SU-DHL-6 (cell line): ENCODE measurements around the gene TBC1D4.
"Not testable (repeated sequence)": the region's sequence is repeated elsewhere in the genome, so short reads cannot be mapped to it uniquely, and the experiment has no call there.

ENCODE experiments used
- H2AFZ ChIP-seq: fragments of 200-600 bp; sonication (generic); 2 replicates; pipeline ENCODE4 v1.6.1; 2014; ENCODE audit warnings: low read depth, mild to moderate bottlenecking, moderate library complexity, mixed read lengths, antibody characterized with exemption, low read length; ENCODE audit not compliant: severe bottlenecking
- H3F3A ChIP-seq: fragments of 200-600 bp; shearing (Covaris generic); 2 replicates; pipeline ENCODE4 v1.6.0; 2016; ENCODE audit warnings: antibody characterized with exemption, mild to moderate bottlenecking; ENCODE audit not compliant: insufficient read depth
- H3K27ac ChIP-seq: fragments of 200-600 bp; sonication (generic); 2 replicates; pipeline ENCODE4 v1.5.1; 2016; ENCODE audit warnings: low read depth, mild to moderate bottlenecking, low read length, moderate library complexity, mixed read lengths
- H3K27me3 ChIP-seq: fragments of 200-600 bp; sonication (generic), shearing (Covaris generic); 2 replicates; pipeline ENCODE4 v1.6.0; 2014; ENCODE audit warnings: mild to moderate bottlenecking, low read length
- H3K36me3 ChIP-seq: fragments of 200-600 bp; sonication (generic); 2 replicates; pipeline ENCODE4 v1.6.1; 2014; ENCODE audit warnings: mild to moderate bottlenecking, low read length, mixed read lengths
- H3K4me2 ChIP-seq: fragments of 300-600, 200-600 bp; shearing (Covaris generic), sonication (generic); 2 replicates; pipeline ENCODE4 v1.6.0; 2014; ENCODE audit warnings: low read length, low read depth, mild to moderate bottlenecking; ENCODE audit not compliant: poor library complexity, severe bottlenecking
- H3K4me3 ChIP-seq: fragments of 200-600 bp; sonication (generic); 2 replicates; pipeline ENCODE4 v1.5.1; 2014; ENCODE audit warnings: antibody characterized with exemption, low read length, mild to moderate bottlenecking, mixed read lengths; ENCODE audit not compliant: insufficient read depth, poor library complexity, severe bottlenecking
- H3K79me2 ChIP-seq: fragments of 200-600 bp; sonication (generic); 2 replicates; pipeline ENCODE4 v1.6.1; 2014; ENCODE audit warnings: mild to moderate bottlenecking, low read length, moderate library complexity; ENCODE audit not compliant: insufficient read depth
- H3K9ac ChIP-seq: fragments of 200-600 bp; sonication (generic); 2 replicates; pipeline ENCODE4 v1.7.0; 2014; ENCODE audit warnings: mild to moderate bottlenecking, low read length
- H3K9me2 ChIP-seq: fragments of 200-600 bp; sonication (generic); replicated peaks from 2 replicates; pipeline ENCODE4 v1.6.1; 2014; ENCODE audit warnings: low read length; ENCODE audit not compliant: insufficient read depth
- H3K9me3 ChIP-seq: fragments of 200-600 bp; sonication (generic); 2 replicates; pipeline ENCODE4 v1.6.1; 2014; ENCODE audit warnings: low read length, mixed read lengths; ENCODE audit not compliant: insufficient read depth
- H4K20me1 ChIP-seq: fragments of 200-600 bp; sonication (generic); 2 replicates; pipeline ENCODE4 v1.6.1; 2014; ENCODE audit warnings: low read depth, mild to moderate bottlenecking, antibody characterized with exemption, low read length, moderate library complexity, mixed read lengths
- EZH2phosphoT487 ChIP-seq: fragments of 200-600 bp; sonication (generic), shearing (Covaris generic); conservative IDR thresholded peaks from 2 replicates; pipeline ENCODE4 v1.6.1; 2018; ENCODE audit warnings: mild to moderate bottlenecking, antibody characterized with exemption, low read length, moderate library complexity, mixed read lengths
- TF ChIP-seq, protein P1 (sequence below): fragments of 200-600 bp; sonication (generic); IDR thresholded peaks from one replicate; pipeline ENCODE4 v1.5.1; 2017; ENCODE audit warnings: antibody characterized with exemption, mild to moderate bottlenecking, low read length, moderate library complexity; ENCODE audit not compliant: insufficient read depth, poor library complexity, severe bottlenecking

TBC1D4 gene

DNA sequence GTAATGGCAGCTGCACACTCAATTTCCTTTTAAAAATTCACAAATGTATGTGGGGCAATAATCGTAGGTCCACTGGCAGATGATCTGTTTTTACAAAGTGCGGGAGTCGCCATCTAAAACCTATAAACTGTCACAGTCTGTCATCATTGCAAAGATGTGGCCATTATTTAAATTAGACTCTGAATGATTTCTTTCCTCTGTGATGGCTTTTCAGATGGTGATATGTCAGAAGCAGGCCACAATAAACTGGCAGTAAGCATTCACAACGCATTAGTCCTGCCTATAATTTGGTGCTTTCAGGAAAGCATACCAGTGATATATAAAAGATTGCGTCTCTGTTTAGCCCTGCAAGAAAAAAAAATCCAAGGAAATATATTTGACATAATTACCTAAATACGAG is 226.8 kb downstream of the TBC1D4 start:
- no peaks in the 10 kb centered on the region for H4K20me1 ChIP-seq
- H3K27ac ChIP-seq: no peak overlapping the region
- no peak overlapping the region for H2AFZ ChIP-seq
- no peak for TF ChIP-seq EZH2phosphoT487
- TF ChIP-seq, protein P1, sequence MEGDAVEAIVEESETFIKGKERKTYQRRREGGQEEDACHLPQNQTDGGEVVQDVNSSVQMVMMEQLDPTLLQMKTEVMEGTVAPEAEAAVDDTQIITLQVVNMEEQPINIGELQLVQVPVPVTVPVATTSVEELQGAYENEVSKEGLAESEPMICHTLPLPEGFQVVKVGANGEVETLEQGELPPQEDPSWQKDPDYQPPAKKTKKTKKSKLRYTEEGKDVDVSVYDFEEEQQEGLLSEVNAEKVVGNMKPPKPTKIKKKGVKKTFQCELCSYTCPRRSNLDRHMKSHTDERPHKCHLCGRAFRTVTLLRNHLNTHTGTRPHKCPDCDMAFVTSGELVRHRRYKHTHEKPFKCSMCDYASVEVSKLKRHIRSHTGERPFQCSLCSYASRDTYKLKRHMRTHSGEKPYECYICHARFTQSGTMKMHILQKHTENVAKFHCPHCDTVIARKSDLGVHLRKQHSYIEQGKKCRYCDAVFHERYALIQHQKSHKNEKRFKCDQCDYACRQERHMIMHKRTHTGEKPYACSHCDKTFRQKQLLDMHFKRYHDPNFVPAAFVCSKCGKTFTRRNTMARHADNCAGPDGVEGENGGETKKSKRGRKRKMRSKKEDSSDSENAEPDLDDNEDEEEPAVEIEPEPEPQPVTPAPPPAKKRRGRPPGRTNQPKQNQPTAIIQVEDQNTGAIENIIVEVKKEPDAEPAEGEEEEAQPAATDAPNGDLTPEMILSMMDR: no peak
- H3K79me2 ChIP-seq: no peaks in the 10 kb centered on the region
- no peaks in the 10 kb centered on the region for H3K27me3 ChIP-seq
- no peak overlapping the region for H3K4me3 ChIP-seq
- H3K9me2 ChIP-seq: no peaks in the 10 kb centered on the region
- H3K4me2 ChIP-seq: no peak overlapping the region
- H3K9ac ChIP-seq: no peak overlapping the region
- no peaks in the 10 kb centered on the region for H3F3A ChIP-seq
- H3K36me3 ChIP-seq: no peaks in the 10 kb centered on the region
- H3K9me3 ChIP-seq: no peaks in the 10 kb centered on the region

DNA sequence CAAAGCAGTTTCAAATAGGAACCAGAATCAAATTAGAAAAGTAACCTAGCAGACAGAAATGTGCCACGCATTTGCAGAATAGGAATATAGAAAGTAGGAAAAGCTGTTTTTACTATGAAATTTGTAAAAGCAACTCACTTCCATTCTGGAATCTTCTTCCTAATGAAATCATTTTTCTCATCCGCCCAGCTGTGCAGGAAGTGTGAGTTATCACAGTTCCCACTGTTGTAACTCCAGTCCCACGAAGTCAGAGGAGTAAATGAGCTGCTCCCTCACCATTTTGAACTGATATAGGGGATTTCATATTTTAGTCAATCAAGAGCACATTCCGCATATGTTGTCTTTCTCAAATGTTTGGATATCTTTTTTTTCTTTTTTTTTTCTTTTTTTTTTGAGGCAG is 230.8 kb downstream of the TBC1D4 start:
- no peak overlapping the region for H3K9ac ChIP-seq
- H2AFZ ChIP-seq: no peak overlapping the region
- no peaks in the 10 kb centered on the region for H3K79me2 ChIP-seq
- no peak overlapping the region for H3K27ac ChIP-seq
- no peaks in the 10 kb centered on the region for H3K36me3 ChIP-seq
- no peak overlapping the region for H3K4me3 ChIP-seq
- H4K20me1 ChIP-seq: no peaks in the 10 kb centered on the region
- no peak for TF ChIP-seq EZH2phosphoT487
- TF ChIP-seq, protein P1: no peak
- no peaks in the 10 kb centered on the region for H3K9me2 ChIP-seq
- no peaks in the 10 kb centered on the region for H3F3A ChIP-seq
- H3K4me2 ChIP-seq: no peak overlapping the region
- no peaks in the 10 kb centered on the region for H3K9me3 ChIP-seq
- no peaks in the 10 kb centered on the region for H3K27me3 ChIP-seq

DNA sequence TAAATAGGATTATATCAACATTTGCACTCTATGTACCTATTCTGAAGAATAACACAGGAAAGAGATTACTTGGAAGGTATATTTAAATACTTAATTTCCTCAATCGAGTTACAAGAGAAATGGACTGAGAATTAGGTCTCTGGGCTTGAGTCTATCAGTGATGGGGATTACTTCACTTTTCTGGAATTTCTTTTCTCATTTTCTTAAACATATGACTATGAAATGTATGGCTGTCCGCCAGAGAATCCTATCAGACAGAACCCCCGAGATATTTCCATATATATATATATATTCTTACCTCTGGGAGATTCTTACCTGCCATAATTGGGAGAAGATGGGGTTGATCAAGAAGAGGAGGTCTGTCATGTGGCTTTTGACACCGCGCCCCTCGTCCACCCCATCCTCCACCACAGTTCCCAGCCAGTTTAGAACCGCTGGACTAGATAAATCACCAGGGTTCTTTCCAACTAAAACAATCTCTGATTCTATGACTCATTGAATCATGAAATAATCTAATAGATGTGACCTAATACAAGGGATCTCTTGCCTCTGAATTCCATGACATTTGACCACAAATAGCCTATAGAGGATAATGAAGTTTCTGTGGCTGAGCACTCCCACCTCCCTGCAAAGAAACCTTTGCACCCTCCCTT is 231.3 kb downstream of the TBC1D4 start:
- no peaks in the 10 kb centered on the region for H3K79me2 ChIP-seq
- H3F3A ChIP-seq: no peaks in the 10 kb centered on the region
- no peak overlapping the region for H3K4me3 ChIP-seq
- H3K9me2 ChIP-seq: no peaks in the 10 kb centered on the region
- no peak overlapping the region for H3K9ac ChIP-seq
- H3K4me2 ChIP-seq: no peak overlapping the region
- no peaks in the 10 kb centered on the region for H3K27me3 ChIP-seq
- TF ChIP-seq EZH2phosphoT487: no peak
- TF ChIP-seq, protein P1: no peak
- no peaks in the 10 kb centered on the region for H3K9me3 ChIP-seq
- no peaks in the 10 kb centered on the region for H4K20me1 ChIP-seq
- no peak overlapping the region for H2AFZ ChIP-seq
- no peaks in the 10 kb centered on the region for H3K36me3 ChIP-seq
- H3K27ac ChIP-seq: no peak overlapping the region

DNA sequence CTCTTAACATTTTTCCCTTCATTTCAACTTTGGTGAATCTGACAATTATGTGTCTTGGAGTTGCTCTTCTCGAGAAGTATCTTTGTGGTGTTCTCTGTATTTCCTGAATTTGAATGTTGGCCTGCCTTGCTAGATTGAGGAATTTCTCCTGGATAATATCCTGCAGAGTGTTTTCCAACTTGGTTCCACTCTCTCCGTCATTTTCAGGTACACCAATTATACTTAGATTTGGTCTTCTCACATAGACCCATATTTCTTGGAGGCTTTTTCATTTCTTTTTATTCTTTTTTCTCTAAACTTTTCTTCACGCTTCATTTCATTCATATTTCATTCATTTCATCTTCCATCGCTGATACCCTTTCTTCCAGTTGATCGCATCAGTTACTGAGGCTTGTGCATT is 236.4 kb downstream of the TBC1D4 start:
- H3K9me3 ChIP-seq, H4K20me1 ChIP-seq, H3K4me3 ChIP-seq, H3K9me2 ChIP-seq, H3K79me2 ChIP-seq, H2AFZ ChIP-seq, H3K36me3 ChIP-seq, H3K27ac ChIP-seq, H3K27me3 ChIP-seq, H3K4me2 ChIP-seq, H3F3A ChIP-seq, H3K9ac ChIP-seq: not testable (repeated sequence)

DNA sequence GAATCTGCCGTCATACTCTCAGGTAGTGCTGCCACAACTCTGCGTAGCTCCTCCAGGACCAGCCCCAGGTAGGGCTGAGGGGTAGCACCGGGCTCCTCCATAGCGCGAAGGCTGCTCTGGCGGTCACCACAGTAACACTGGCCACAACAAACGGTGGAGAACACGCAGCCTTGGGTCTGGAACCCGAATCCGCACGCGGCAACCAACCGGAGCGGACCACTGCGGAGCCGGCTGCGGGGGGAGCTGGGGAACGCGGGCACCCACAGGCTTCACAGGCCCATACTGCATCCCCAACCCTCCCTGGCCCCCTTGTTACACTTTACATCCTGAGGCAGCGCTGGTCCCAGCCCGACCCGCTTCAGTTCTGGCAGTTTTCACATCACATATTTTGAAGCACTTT is 241.7 kb downstream of the TBC1D4 start:
- not testable (repeated sequence) for H3K27me3 ChIP-seq, H3K79me2 ChIP-seq, H3F3A ChIP-seq, H3K4me2 ChIP-seq, H3K9me3 ChIP-seq, H4K20me1 ChIP-seq, H3K9me2 ChIP-seq, H3K36me3 ChIP-seq, H3K9ac ChIP-seq, H3K4me3 ChIP-seq, H3K27ac ChIP-seq, H2AFZ ChIP-seq
